A549 (cell line): ENCODE measurements around the gene PALM3.

Source experiments
- CTCF ChIP-seq: fragments of >200 bp; sonication (Bioruptor Twin); formaldehyde crosslinking; IDR thresholded peaks from 3 replicates; pipeline ENCODE4 v1.5.1; 2016
- EHMT2 ChIP-seq: fragments of 200-600 bp; sonication (generic); IDR thresholded peaks from 2 replicates; pipeline ENCODE4 v1.6.1; 2016; ENCODE audit warnings: antibody characterized with exemption, low read depth, mild to moderate bottlenecking, moderate library complexity
- EP300 ChIP-seq, 2 experiments: fragments of >200 bp; sonication (Bioruptor Twin); formaldehyde crosslinking; IDR thresholded peaks; 2 replicates in 1 of 2; 3 replicates in 1 of 2; pipeline ENCODE4 v1.6.1; 2016 to 2017
- HDAC2 ChIP-seq: fragments of 200-600 bp; sonication (generic); IDR thresholded peaks from 2 replicates; pipeline ENCODE4 v1.6.1; 2016
- KDM1A ChIP-seq: fragments of 200-600 bp; sonication (generic); IDR thresholded peaks from 2 replicates; pipeline ENCODE4 v1.6.1; 2016; ENCODE audit warnings: low read depth, mild to moderate bottlenecking
- MYC ChIP-seq: IDR thresholded peaks from 2 replicates; pipeline ENCODE4 v1.6.1; 2012; ENCODE audit warnings: mild to moderate bottlenecking, inconsistent platforms, low read length, improper control_type of control experiment, borderline replicate concordance
- REST ChIP-seq: fragments of 200-600 bp; sonication (generic); IDR thresholded peaks from 2 replicates; pipeline ENCODE4 v1.6.1; 2016; ENCODE audit warnings: antibody characterized with exemption, mild to moderate bottlenecking, moderate library complexity
- SMC3 ChIP-seq: fragments of >200 bp; sonication (Bioruptor Twin); formaldehyde crosslinking; IDR thresholded peaks from 3 replicates; pipeline ENCODE4 v1.6.1; 2018; ENCODE audit warnings: inconsistent platforms
- TFCP2L1 ChIP-seq: fragments of 250-450 bp; sonication (Bioruptor Pico); IDR thresholded peaks from 2 replicates; pipeline ENCODE4 v1.5.0; 2021; ENCODE audit warnings: mild to moderate bottlenecking
- USF2 ChIP-seq: fragments of 450-650 bp; IDR thresholded peaks from 2 replicates; pipeline ENCODE4 v1.6.1; 2014; ENCODE audit warnings: antibody characterized with exemption
- ZNF302 ChIP-seq: fragments of 250-450 bp; sonication (Bioruptor Pico); IDR thresholded peaks from 2 replicates; pipeline ENCODE4 v1.9.0; 2021; ENCODE audit warnings: inconsistent platforms, mild to moderate bottlenecking, moderate library complexity

- no peak for TF ChIP-seq ZNF302
- TF ChIP-seq CTCF, result no peak
- TF ChIP-seq EHMT2, result no peak
- TF ChIP-seq TFCP2L1 (CRISPR knock-in tag), result no peak
- no peak for TF ChIP-seq USF2
- TF ChIP-seq KDM1A, result no peak
- TF ChIP-seq EP300 (IDR thresholded peaks at IDR 0.05), result no peak
- TF ChIP-seq SMC3, result no peak
- no peak for TF ChIP-seq REST
- TF ChIP-seq MYC, result no peak
- TF ChIP-seq HDAC2, result no peak
Observed at GRCh38 chr19:14105680-14106079, 43.8 kb upstream of the PALM3 start.
